ENCODE data around the gene SIN3B.

The SIN3B gene

GRCh38 chr19:16897029-16897855, 68.0 kb downstream of the SIN3B start:
- H3K9me3 ChIP-seq (ENCODE audit: insufficient read depth, low read depth, low read length): no peaks in the 10 kb centered on the region
- no peaks in the 10 kb centered on the region for H3K27me3 ChIP-seq (ENCODE audit: insufficient read depth, low read length, poor library complexity, severe bottlenecking)
- peaks cover 1% of the 10 kb centered on the region; the same call in 1 of the 2 replicates for H3K79me2 ChIP-seq (ENCODE audit: insufficient read depth, low read length)
- H3K4me2 ChIP-seq (ENCODE audit: low read depth, low read length, poor library complexity, severe bottlenecking): no peak overlapping the region
- H3K4me3 ChIP-seq (ENCODE audit: low read length, poor library complexity, severe bottlenecking): no peak overlapping the region
- peaks cover 30% of the 10 kb centered on the region for H3K4me1 ChIP-seq (ENCODE audit: insufficient read depth, low read length, poor library complexity, severe bottlenecking)
- no peaks in the 10 kb centered on the region for H3K36me3 ChIP-seq (ENCODE audit: insufficient read depth, low read length)
- TF ChIP-seq CTCF (conservative IDR thresholded peaks at IDR 0.05; ENCODE audit: low read length) (no peak), EZH2phosphoT487 (IDR thresholded peaks at IDR 0.05; ENCODE audit: borderline replicate concordance) (no peak)
- H4K20me1 ChIP-seq (ENCODE audit: insufficient read depth, low read length, poor library complexity, severe bottlenecking): no peaks in the 10 kb centered on the region
- H3K9me2 ChIP-seq (replicated peaks; ENCODE audit: low read depth, low read length): no peaks in the 10 kb centered on the region
- no peaks in the 10 kb centered on the region for H3F3A ChIP-seq (ENCODE audit: low read depth)
- no peak overlapping the region for H2AFZ ChIP-seq (ENCODE audit: low read length)
- no peak overlapping the region for H3K9ac ChIP-seq (ENCODE audit: low read depth, low read length, poor library complexity, severe bottlenecking)

GRCh38 chr19:16897856-16898161, 68.6 kb downstream of the SIN3B start:
- no peaks in the 10 kb centered on the region for H3F3A ChIP-seq (ENCODE audit: low read depth)
- H3K9me2 ChIP-seq (replicated peaks; ENCODE audit: low read depth, low read length): no peaks in the 10 kb centered on the region
- no peak overlapping the region for H3K4me2 ChIP-seq (ENCODE audit: low read depth, low read length, poor library complexity, severe bottlenecking)
- peaks cover 24% of the 10 kb centered on the region for H3K4me1 ChIP-seq (ENCODE audit: insufficient read depth, low read length, poor library complexity, severe bottlenecking)
- no peaks in the 10 kb centered on the region for H3K36me3 ChIP-seq (ENCODE audit: insufficient read depth, low read length)
- no peaks in the 10 kb centered on the region for H4K20me1 ChIP-seq (ENCODE audit: insufficient read depth, low read length, poor library complexity, severe bottlenecking)
- H3K4me3 ChIP-seq (ENCODE audit: low read length, poor library complexity, severe bottlenecking): no peak overlapping the region
- TF ChIP-seq EZH2phosphoT487 (IDR thresholded peaks at IDR 0.05; ENCODE audit: borderline replicate concordance): no peak
- TF ChIP-seq CTCF (conservative IDR thresholded peaks at IDR 0.05; ENCODE audit: low read length): no peak
- H3K27me3 ChIP-seq (ENCODE audit: insufficient read depth, low read length, poor library complexity, severe bottlenecking): no peaks in the 10 kb centered on the region
- H3K9me3 ChIP-seq (ENCODE audit: insufficient read depth, low read depth, low read length): no peaks in the 10 kb centered on the region
- no peaks in the 10 kb centered on the region for H3K79me2 ChIP-seq (ENCODE audit: insufficient read depth, low read length)
- H2AFZ ChIP-seq (ENCODE audit: low read length): no peak overlapping the region
- no peak overlapping the region for H3K9ac ChIP-seq (ENCODE audit: low read depth, low read length, poor library complexity, severe bottlenecking)

- TF ChIP-seq EZH2phosphoT487 (IDR thresholded peaks at IDR 0.05; ENCODE audit: borderline replicate concordance): no peak
- no peak for TF ChIP-seq CTCF (conservative IDR thresholded peaks at IDR 0.05; ENCODE audit: low read length)
- no peaks in the 10 kb centered on the region for H3K27me3 ChIP-seq (ENCODE audit: insufficient read depth, low read length, poor library complexity, severe bottlenecking)
- H3K9me2 ChIP-seq (replicated peaks; ENCODE audit: low read depth, low read length): no peaks in the 10 kb centered on the region
- H3K4me2 ChIP-seq (ENCODE audit: low read depth, low read length, poor library complexity, severe bottlenecking): no peak overlapping the region
- H3K4me3 ChIP-seq (ENCODE audit: low read length, poor library complexity, severe bottlenecking): no peak overlapping the region
- H3F3A ChIP-seq (ENCODE audit: low read depth): no peaks in the 10 kb centered on the region
- H3K79me2 ChIP-seq (ENCODE audit: insufficient read depth, low read length): no peaks in the 10 kb centered on the region
- H2AFZ ChIP-seq (ENCODE audit: low read length): no peak overlapping the region
- no peaks in the 10 kb centered on the region for H4K20me1 ChIP-seq (ENCODE audit: insufficient read depth, low read length, poor library complexity, severe bottlenecking)
- no peaks in the 10 kb centered on the region for H3K36me3 ChIP-seq (ENCODE audit: insufficient read depth, low read length)
- no peaks in the 10 kb centered on the region for H3K9me3 ChIP-seq (ENCODE audit: insufficient read depth, low read depth, low read length)
- H3K9ac ChIP-seq (ENCODE audit: low read depth, low read length, poor library complexity, severe bottlenecking): no peak overlapping the region
- H3K4me1 ChIP-seq (ENCODE audit: insufficient read depth, low read length, poor library complexity, severe bottlenecking): peaks cover 18% of the 10 kb centered on the region
These were observed 69.3 kb downstream of the SIN3B start for GRCh38 chr19:16898361-16899015.

Data from Loucy (cell line).